Measurements from ENCODE around the gene GALNT10.

- no peak for TF ChIP-seq CTCF (IDR thresholded peaks at IDR 0.05; ENCODE audit: insufficient read depth, low read depth, low read length)
- no peak for TF ChIP-seq EZH2 (IDR thresholded peaks at IDR 0.05; ENCODE audit: insufficient read depth, low read length)
These were observed 8.7 kb downstream of the GALNT10 start for GRCh38 chr5:154199263-154199662.
